ENCODE data around the gene SORCS2. TPM values are rescaled to one million over a fixed set of nuclear protein-coding genes. Genes with fewer than 3 reads are reported as not detected.

The SORCS2 gene
- total RNA-seq, 4 donors from 2014 or later = 2.0 to 7.4 (median 3.6) TPM

DNA sequence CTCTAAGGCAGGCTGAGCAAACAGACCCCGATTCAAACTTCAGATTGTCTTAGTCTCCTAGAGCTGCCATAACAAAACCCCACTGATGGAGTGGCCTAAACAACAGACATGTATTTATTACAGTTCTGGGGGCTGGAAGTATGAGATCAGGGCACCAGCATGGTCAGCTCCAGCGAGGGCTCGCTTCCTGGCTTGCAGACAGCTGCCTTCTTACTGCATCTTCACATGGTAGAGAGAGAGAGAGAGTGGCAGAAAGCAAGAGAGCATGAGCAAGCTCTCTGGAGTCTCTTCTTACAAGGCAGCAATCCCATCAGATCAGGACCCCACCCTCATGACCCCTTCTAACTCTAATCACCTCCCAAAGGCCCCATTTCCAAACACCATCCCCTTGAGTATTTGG, 22.3 kb upstream of the SORCS2 start:
- TF ChIP-seq, protein P1, sequence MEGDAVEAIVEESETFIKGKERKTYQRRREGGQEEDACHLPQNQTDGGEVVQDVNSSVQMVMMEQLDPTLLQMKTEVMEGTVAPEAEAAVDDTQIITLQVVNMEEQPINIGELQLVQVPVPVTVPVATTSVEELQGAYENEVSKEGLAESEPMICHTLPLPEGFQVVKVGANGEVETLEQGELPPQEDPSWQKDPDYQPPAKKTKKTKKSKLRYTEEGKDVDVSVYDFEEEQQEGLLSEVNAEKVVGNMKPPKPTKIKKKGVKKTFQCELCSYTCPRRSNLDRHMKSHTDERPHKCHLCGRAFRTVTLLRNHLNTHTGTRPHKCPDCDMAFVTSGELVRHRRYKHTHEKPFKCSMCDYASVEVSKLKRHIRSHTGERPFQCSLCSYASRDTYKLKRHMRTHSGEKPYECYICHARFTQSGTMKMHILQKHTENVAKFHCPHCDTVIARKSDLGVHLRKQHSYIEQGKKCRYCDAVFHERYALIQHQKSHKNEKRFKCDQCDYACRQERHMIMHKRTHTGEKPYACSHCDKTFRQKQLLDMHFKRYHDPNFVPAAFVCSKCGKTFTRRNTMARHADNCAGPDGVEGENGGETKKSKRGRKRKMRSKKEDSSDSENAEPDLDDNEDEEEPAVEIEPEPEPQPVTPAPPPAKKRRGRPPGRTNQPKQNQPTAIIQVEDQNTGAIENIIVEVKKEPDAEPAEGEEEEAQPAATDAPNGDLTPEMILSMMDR (IDR thresholded peaks at IDR 0.05) = no peak
- no peak for TF ChIP-seq EP300 (IDR thresholded peaks at IDR 0.05)
- no peak for TF ChIP-seq POLR2A (IDR thresholded peaks at IDR 0.05)
- TF ChIP-seq POLR2AphosphoS5 (IDR thresholded peaks at IDR 0.05) = no peak
- Histone ChIP-seq H3K27ac (no peak overlapping the region), H3K36me3 (no peaks in the 10 kb centered on the region), H3K9me3 (no peaks in the 10 kb centered on the region), H3K4me1 (no peaks in the 10 kb centered on the region), H3K27me3 (no peaks in the 10 kb centered on the region), H3K4me3 (no peak overlapping the region)
- WGBS, 2 donors (ENCODE audit: low coverage in 1 of 2) = 69% methylated on average over 3 of the region's 3 CpGs; no CpG with 5 or more reads in 1 of the 2 donors
- ATAC-seq = no peak

DNA sequence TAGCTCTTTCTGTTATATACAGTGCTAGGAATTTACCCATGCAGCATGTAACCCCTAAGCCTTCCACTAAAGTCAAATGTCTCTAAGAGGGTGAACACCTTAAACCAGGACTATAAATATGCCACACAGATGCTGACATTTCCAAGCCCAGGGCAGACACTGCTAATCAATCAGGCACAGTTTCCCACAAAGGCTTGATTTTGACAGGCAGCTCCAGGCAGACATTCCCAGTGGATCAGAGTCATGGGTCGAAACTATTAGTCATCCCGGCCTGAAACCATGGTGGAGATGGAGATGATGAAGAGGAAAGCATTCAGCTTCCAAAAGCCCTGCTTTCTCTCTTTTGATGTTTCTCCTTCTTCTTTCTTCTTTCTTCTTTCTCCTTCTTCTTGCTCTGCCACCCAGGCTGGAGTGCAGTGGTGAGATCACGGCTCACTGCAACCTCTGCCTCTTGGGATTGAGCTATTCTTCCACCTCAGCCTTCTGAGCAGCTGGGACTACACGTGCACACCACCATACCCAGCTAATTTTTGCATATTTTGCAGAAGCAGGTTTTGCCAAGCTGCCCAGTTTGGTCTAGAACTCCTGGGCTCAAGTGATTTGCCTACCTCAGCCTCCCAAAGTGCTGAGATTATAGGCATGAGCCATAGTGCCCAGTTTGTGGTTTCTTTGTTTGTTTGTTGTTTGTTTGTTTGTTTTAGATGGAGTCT, 21.0 kb upstream of the SORCS2 start:
- ATAC-seq = no peak
- H3K36me3 ChIP-seq = no peaks in the 10 kb centered on the region
- TF ChIP-seq, protein P1 (IDR thresholded peaks at IDR 0.05) = no peak
- no peak for TF ChIP-seq POLR2A (IDR thresholded peaks at IDR 0.05)
- TF ChIP-seq POLR2AphosphoS5 (IDR thresholded peaks at IDR 0.05) = no peak
- no peak for TF ChIP-seq EP300 (IDR thresholded peaks at IDR 0.05)
- no peaks in the 10 kb centered on the region for H3K9me3 ChIP-seq
- H3K4me1 ChIP-seq = no peaks in the 10 kb centered on the region
- no peak overlapping the region for H3K27ac ChIP-seq
- H3K27me3 ChIP-seq = no peaks in the 10 kb centered on the region
- H3K4me3 ChIP-seq = no peak overlapping the region
- 90 to 95% methylated on average over 2 to 4 of the region's 4 CpGs for WGBS, 2 donors (ENCODE audit: low coverage in 1 of 2)

DNA sequence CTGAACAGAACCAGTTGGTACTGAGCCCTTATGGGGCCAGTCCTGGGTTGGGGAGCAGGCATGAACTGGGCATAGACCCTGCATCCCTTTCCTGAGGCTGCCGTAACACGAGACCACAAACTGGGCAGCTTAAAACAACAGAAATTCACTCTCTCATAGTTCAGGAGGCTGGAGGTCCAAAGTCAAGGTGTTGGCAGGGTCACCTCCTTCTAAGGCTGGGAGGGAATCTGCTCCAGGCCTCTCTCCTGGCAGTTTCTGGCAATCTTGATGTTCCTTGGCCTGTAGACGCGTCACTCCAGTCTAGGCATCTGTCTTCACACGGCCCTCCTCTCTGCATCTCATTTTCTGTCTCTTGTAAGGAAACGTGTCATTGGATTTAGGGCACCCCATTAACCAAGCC, 19.8 kb upstream of the SORCS2 start:
- Histone ChIP-seq H3K27ac (no peak overlapping the region), H3K4me1 (no peaks in the 10 kb centered on the region), H3K4me3 (no peak overlapping the region), H3K9me3 (no peaks in the 10 kb centered on the region), H3K27me3 (no peaks in the 10 kb centered on the region), H3K36me3 (no peaks in the 10 kb centered on the region)
- no peak for TF ChIP-seq EP300 (IDR thresholded peaks at IDR 0.05)
- TF ChIP-seq, protein P1 (IDR thresholded peaks at IDR 0.05) = no peak
- TF ChIP-seq POLR2AphosphoS5 (IDR thresholded peaks at IDR 0.05) = no peak
- no peak for TF ChIP-seq POLR2A (IDR thresholded peaks at IDR 0.05)
- no peak for ATAC-seq
- 78 to 97% methylated on average over 2 to 5 of the region's 6 CpGs for WGBS, 2 donors (ENCODE audit: low coverage in 1 of 2)

DNA sequence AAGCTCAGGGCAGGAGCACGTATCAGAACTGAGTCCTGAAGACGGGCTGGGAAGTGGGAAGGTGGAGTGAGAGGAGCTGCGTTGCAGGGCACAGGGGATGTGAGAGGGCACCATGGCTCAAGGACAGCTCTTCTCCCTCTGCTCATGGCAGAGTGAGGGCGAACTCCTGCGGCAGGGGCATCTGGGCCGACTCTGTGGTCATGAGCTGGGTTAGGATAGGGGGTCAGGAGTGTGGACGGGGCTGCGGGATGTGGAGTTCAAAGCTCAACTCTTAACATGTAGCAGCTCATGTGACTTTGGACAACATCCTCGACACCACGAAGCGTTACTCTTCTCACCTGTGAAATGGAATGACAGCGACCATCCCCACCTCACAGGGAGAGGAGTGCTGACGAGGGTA, 19.4 kb upstream of the SORCS2 start:
- Histone ChIP-seq H3K4me3 (no peak overlapping the region), H3K27ac (no peak overlapping the region), H3K27me3 (no peaks in the 10 kb centered on the region), H3K4me1 (no peaks in the 10 kb centered on the region), H3K9me3 (no peaks in the 10 kb centered on the region), H3K36me3 (no peaks in the 10 kb centered on the region)
- WGBS, 2 donors (ENCODE audit: low coverage in 1 of 2) = 90 to 91% methylated on average over 2 to 7 of the region's 13 CpGs
- ATAC-seq = no peak
- TF ChIP-seq, protein P1 (IDR thresholded peaks at IDR 0.05) = no peak
- TF ChIP-seq EP300 (IDR thresholded peaks at IDR 0.05) = no peak
- TF ChIP-seq POLR2AphosphoS5 (IDR thresholded peaks at IDR 0.05) = no peak
- TF ChIP-seq POLR2A (IDR thresholded peaks at IDR 0.05) = no peak

DNA sequence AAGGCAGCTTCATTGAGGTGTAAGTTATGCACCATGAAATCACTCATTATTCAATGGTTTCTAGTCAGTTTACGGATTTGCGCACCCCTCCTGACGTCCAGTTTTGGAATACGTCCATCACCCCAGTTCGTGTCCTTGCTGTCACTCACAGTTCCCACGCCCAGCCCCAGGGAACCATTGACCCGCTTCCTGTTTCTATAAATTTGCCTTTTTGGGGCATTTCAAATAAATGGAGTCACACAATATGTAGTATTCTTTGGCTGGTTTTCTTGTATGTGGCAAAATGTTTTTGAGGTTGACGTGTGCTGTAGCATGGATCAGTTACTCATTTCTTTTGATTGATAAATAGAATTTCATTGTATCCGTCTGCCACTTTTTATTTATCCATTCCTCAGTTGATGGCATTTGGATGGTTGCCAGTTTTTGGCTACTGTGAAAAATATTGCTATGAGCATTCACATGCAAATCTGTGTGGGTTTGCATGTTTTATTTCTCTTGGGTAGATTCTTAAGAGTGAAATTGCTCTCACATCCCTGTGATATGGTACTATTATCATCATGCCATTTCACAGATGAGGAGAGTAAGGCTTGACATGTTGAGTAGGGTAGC, 18.4 kb upstream of the SORCS2 start:
- peaks cover 0 to 2% (median 0%) of the 10 kb centered on the region in 3 donors for H3K9me3 ChIP-seq
- no peaks in the 10 kb centered on the region for H3K36me3 ChIP-seq
- no peak for ATAC-seq
- no peak overlapping the region for H3K27ac ChIP-seq
- 69 to 71% methylated on average over 7 to 9 of the region's 9 CpGs for WGBS, 2 donors (ENCODE audit: low coverage in 1 of 2)
- H3K4me1 ChIP-seq = no peaks in the 10 kb centered on the region
- no peaks in the 10 kb centered on the region for H3K27me3 ChIP-seq
- no peak overlapping the region for H3K4me3 ChIP-seq
- TF ChIP-seq POLR2AphosphoS5 (IDR thresholded peaks at IDR 0.05) (no peak), POLR2A (IDR thresholded peaks at IDR 0.05) (no peak), EP300 (IDR thresholded peaks at IDR 0.05) (no peak)
- TF ChIP-seq, protein P1 (IDR thresholded peaks at IDR 0.05) = no peak
